ENCODE data around the gene ADO.

ADO gene

DNA sequence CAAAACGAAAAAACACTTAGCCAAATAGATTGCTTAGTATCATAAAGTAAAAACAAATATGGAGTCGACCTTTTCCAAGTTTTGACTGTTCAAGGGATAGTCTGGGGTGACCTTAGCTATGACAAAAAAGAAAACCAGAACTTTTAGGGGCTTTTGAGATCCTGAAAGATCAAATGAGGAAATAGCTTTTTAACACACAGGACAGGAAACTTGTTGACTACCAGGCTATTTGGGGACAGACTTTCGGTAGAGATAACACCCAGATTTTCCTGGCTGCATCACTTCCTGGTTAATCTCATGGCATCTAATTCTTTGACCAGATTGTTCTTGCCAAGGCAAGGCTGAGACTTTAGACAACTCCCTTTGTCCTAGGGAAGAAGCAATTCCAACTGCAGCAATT is 46.1 kb downstream of the ADO start:
- Histone ChIP-seq H3K9me3 (ENCODE audit: control extremely low read depth in 1 of 5, control insufficient read depth in 4 of 5, insufficient read depth in 2 of 5, low read depth in 1 of 5, low read length in 4 of 5) (peaks cover 0 to 16% (median 4%) of the 10 kb centered on the region in 5 experiments), H3K36me3 (ENCODE audit: control insufficient read depth in 4 of 4, insufficient read depth in 4 of 4, low read length in 3 of 4) (no peaks in the 10 kb centered on the region), H3K4me3 (ENCODE audit: control insufficient read depth in 1 of 7, extremely low read depth in 1 of 7, insufficient read depth in 4 of 7, low read depth in 2 of 7, low read length in 6 of 7) (no peak overlapping the region), H3K27me3 (replicated peaks in 2 of 5; ENCODE audit: control insufficient read depth in 4 of 5, insufficient read depth in 5 of 5, low read length in 4 of 5) (peaks cover 0 to 3% (median 0%) of the 10 kb centered on the region in 5 experiments), H3K27ac (ENCODE audit: insufficient read depth in 1 of 2, low read depth in 1 of 2, low read length in 2 of 2, poor library complexity in 1 of 2, severe bottlenecking in 2 of 2) (no peak overlapping the region), H3K4me1 (ENCODE audit: control extremely low read depth in 1 of 4, control insufficient read depth in 4 of 4, insufficient read depth in 4 of 4, low read length in 3 of 4) (peaks cover 18 to 29% (median 24%) of the 10 kb centered on the region in 4 experiments)
- POLR2A ChIA-PET, result no interaction called here
- CTCF ChIA-PET, result interaction anchor here (1.0 kb wide), 1 partner anchor 9 kb away, joined by 3 read pairs; no protein-coding TSS in a partner anchor
- DNase-seq, result peak; percentile 37 to 90 (median 84)
- WGBS (ENCODE audit: insufficient coverage), result 8% methylated on average over 1 of the region's 3 CpGs

DNA sequence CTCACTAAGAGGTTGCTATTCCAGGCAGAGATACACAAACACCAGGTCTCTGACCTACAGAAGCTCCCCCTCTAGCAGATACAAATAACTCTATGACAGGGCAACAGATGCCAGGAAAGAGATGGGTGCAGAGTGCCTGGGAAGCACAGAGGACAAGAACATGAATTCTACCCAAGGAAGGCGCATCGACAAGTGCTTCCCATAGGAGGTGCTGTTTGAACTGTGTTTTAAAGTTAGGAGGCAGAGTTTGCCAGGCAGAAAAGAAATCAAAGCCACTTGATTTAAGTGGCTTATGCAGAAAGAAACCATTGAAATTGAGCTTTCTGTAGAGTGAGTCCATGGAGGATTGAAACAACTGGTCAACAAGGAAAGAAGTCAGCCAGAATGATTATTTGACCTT is 46.9 kb downstream of the ADO start:
- Histone ChIP-seq H3K36me3 (ENCODE audit: control insufficient read depth in 4 of 4, insufficient read depth in 4 of 4, low read length in 3 of 4) (no peaks in the 10 kb centered on the region), H3K4me1 (ENCODE audit: control extremely low read depth in 1 of 4, control insufficient read depth in 4 of 4, insufficient read depth in 4 of 4, low read length in 3 of 4) (peaks cover 18 to 29% (median 24%) of the 10 kb centered on the region in 4 experiments), H3K27ac (ENCODE audit: insufficient read depth in 1 of 2, low read depth in 1 of 2, low read length in 2 of 2, poor library complexity in 1 of 2, severe bottlenecking in 2 of 2) (no peak overlapping the region), H3K27me3 (replicated peaks in 2 of 5; ENCODE audit: control insufficient read depth in 4 of 5, insufficient read depth in 5 of 5, low read length in 4 of 5) (peaks cover 0 to 4% (median 0%) of the 10 kb centered on the region in 5 experiments), H3K4me3 (ENCODE audit: control insufficient read depth in 1 of 7, extremely low read depth in 1 of 7, insufficient read depth in 4 of 7, low read depth in 2 of 7, low read length in 6 of 7) (no peak overlapping the region), H3K9me3 (ENCODE audit: control extremely low read depth in 1 of 5, control insufficient read depth in 4 of 5, insufficient read depth in 2 of 5, low read depth in 1 of 5, low read length in 4 of 5) (peaks cover 0 to 13% (median 4%) of the 10 kb centered on the region in 5 experiments)
- CTCF ChIA-PET, result interaction anchor here (0.6 kb wide), 1 partner anchor 38 kb away, joined by 3 read pairs; no protein-coding TSS in a partner anchor
- POLR2A ChIA-PET, result no interaction called here
- 61% methylated on average over 2 of the region's 2 CpGs for WGBS (ENCODE audit: insufficient coverage)
- DNase-seq, result peak in 2 of 3 donors; percentile 37 to 39

DNA sequence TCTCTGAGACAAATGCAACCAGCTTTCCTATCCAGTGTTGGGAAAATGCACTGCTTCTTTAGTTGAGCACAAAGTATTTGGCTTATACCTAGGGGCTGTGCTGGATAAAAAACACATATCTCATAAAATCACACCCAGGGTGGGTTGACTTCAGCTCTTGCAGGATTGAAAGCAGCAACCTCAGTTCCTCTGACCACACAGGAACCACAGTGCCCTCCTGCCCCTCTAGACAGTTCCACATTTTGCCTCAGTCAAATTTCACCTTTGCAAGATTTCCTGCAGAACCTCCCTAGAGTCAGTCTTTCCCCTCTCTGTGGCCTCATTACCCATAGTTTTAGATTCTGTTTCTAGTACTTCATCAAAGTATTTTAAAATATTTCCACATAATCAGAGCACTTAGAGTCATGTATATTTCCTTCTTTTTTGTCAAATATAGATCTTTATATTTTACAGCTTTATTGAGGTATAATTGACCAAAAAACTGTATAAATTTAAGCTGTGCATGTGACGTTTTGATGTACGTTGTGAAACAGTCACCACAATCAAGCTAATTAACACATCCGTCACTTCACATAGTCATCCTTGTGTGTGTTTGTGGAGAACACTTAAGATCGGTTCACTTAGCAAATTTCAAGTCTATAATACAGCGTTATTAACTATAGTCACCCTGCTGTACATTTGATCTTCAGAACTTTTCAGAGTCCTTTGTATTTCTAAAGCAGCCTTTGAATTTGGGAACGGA is 48.6 kb downstream of the ADO start:
- CTCF ChIA-PET, result interaction anchor here (0.9 to 1.3 kb wide), 3 partner anchors 35 to 242 kb away, joined by 3 to 4 read pairs (median 3); no protein-coding TSS in a partner anchor

GRCh38 chr10:62853710-62854109 is 49.2 kb downstream of the ADO start:
- ChIA-PET POLR2A (no interaction called here), CTCF (interaction anchor here (0.9 to 1.3 kb wide), 2 partner anchors 36 to 52 kb away, joined by 3 to 4 read pairs; no protein-coding TSS in a partner anchor)
- no peak overlapping the region for H3K27ac ChIP-seq (ENCODE audit: insufficient read depth in 1 of 2, low read depth in 1 of 2, low read length in 2 of 2, poor library complexity in 1 of 2, severe bottlenecking in 2 of 2)
- DNase-seq, result peak; percentile 42 to 86 (median 86)
- H3K4me3 ChIP-seq (ENCODE audit: control insufficient read depth in 1 of 7, extremely low read depth in 1 of 7, insufficient read depth in 4 of 7, low read depth in 2 of 7, low read length in 6 of 7), result peak overlapping the region in 4 of 7 experiments; percentile 20 to 44 (median 36)
- H3K36me3 ChIP-seq (ENCODE audit: control insufficient read depth in 4 of 4, insufficient read depth in 4 of 4, low read length in 3 of 4), result no peaks in the 10 kb centered on the region
- H3K4me1 ChIP-seq (ENCODE audit: control extremely low read depth in 1 of 4, control insufficient read depth in 4 of 4, insufficient read depth in 4 of 4, low read length in 3 of 4), result peaks cover 18 to 29% (median 24%) of the 10 kb centered on the region in 4 experiments
- H3K9me3 ChIP-seq (ENCODE audit: control extremely low read depth in 1 of 5, control insufficient read depth in 4 of 5, insufficient read depth in 2 of 5, low read depth in 1 of 5, low read length in 4 of 5), result no peaks in the 10 kb centered on the region
- WGBS (ENCODE audit: insufficient coverage), result 17% methylated on average over 5 of the region's 5 CpGs
- peaks cover 0 to 4% (median 0%) of the 10 kb centered on the region in 5 experiments for H3K27me3 ChIP-seq (replicated peaks in 2 of 5; ENCODE audit: control insufficient read depth in 4 of 5, insufficient read depth in 5 of 5, low read length in 4 of 5)

More for the DNA sequence above, 48.6 kb downstream of the ADO start:
- no peaks in the 10 kb centered on the region for H3K36me3 ChIP-seq (ENCODE audit: control insufficient read depth in 4 of 4, insufficient read depth in 4 of 4, low read length in 3 of 4)
- DNase-seq, result peak; percentile 27 to 82 (median 79)
- H3K4me3 ChIP-seq (ENCODE audit: control insufficient read depth in 1 of 7, extremely low read depth in 1 of 7, insufficient read depth in 4 of 7, low read depth in 2 of 7, low read length in 6 of 7), result peak overlapping the region in 4 of 7 experiments; percentile 7 to 44 (median 27)
- H3K4me1 ChIP-seq (ENCODE audit: control extremely low read depth in 1 of 4, control insufficient read depth in 4 of 4, insufficient read depth in 4 of 4, low read length in 3 of 4), result peaks cover 18 to 29% (median 24%) of the 10 kb centered on the region in 4 experiments
- POLR2A ChIA-PET, result interaction anchor here (0.9 kb wide), 1 partner anchor 10 kb away, joined by 3 read pairs; no protein-coding TSS in a partner anchor
- 11% methylated on average over 2 of the region's 6 CpGs for WGBS (ENCODE audit: insufficient coverage)
- H3K27ac ChIP-seq (ENCODE audit: insufficient read depth in 1 of 2, low read depth in 1 of 2, low read length in 2 of 2, poor library complexity in 1 of 2, severe bottlenecking in 2 of 2), result no peak overlapping the region
- H3K27me3 ChIP-seq (replicated peaks in 2 of 5; ENCODE audit: control insufficient read depth in 4 of 5, insufficient read depth in 5 of 5, low read length in 4 of 5), result peaks cover 0 to 4% (median 0%) of the 10 kb centered on the region in 5 experiments
- no peaks in the 10 kb centered on the region for H3K9me3 ChIP-seq (ENCODE audit: control extremely low read depth in 1 of 5, control insufficient read depth in 4 of 5, insufficient read depth in 2 of 5, low read depth in 1 of 5, low read length in 4 of 5)

DNA sequence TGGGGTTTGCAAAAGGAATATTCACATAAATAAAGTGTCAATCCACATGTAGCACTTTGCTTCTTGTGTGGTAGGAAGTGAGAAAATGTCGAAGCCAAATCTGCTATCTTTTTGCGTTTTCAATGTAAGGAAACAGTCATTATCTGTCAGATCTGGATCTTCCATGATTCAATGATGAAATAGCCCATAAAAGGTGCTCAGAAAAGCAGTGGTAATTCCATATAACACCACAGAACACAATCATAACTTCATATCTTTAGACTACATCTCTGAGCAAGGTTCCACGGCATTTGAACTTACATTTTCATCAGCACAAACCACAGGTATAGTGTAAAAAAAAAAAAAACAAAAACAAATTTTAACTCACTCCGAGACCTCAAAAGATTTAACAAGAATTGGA is 51.5 kb downstream of the ADO start:
- Histone ChIP-seq H3K27me3 (replicated peaks in 2 of 5; ENCODE audit: control insufficient read depth in 4 of 5, insufficient read depth in 5 of 5, low read length in 4 of 5) (peaks cover 0 to 4% (median 0%) of the 10 kb centered on the region in 5 experiments), H3K9me3 (ENCODE audit: control extremely low read depth in 1 of 5, control insufficient read depth in 4 of 5, insufficient read depth in 2 of 5, low read depth in 1 of 5, low read length in 4 of 5) (no peaks in the 10 kb centered on the region), H3K4me1 (ENCODE audit: control extremely low read depth in 1 of 4, control insufficient read depth in 4 of 4, insufficient read depth in 4 of 4, low read length in 3 of 4) (peaks cover 20 to 31% (median 25%) of the 10 kb centered on the region in 4 experiments), H3K4me3 (ENCODE audit: control insufficient read depth in 1 of 7, extremely low read depth in 1 of 7, insufficient read depth in 4 of 7, low read depth in 2 of 7, low read length in 6 of 7) (no peak overlapping the region), H3K36me3 (ENCODE audit: control insufficient read depth in 4 of 4, insufficient read depth in 4 of 4, low read length in 3 of 4) (no peaks in the 10 kb centered on the region), H3K27ac (ENCODE audit: insufficient read depth in 1 of 2, low read depth in 1 of 2, low read length in 2 of 2, poor library complexity in 1 of 2, severe bottlenecking in 2 of 2) (no peak overlapping the region)
- POLR2A ChIA-PET, result no interaction called here
- CTCF ChIA-PET, result no interaction called here
- 83% methylated on average over 1 of the region's 4 CpGs for WGBS (ENCODE audit: insufficient coverage)
- DNase-seq, result no peak
